Adrenal gland (tissue), 5 donors: ENCODE measurements around the gene DAP3.
"Not testable (repeated sequence)": the region's sequence is repeated elsewhere in the genome, so short reads cannot be mapped to it uniquely, and the experiment has no call there.

Source experiments
- CTCF ChIP-seq, 6 experiments: fragments of 450-650 bp in 4 of 6; fragments of 200-600 bp in 2 of 6; sonication (generic) in 1 of 6; IDR thresholded peaks; 1 replicate in 5 of 6; 2 replicates in 1 of 6; pipeline versions ENCODE4 v1.5.1 to v1.8.0; 2016 to 2021; ENCODE audit warnings: antibody characterized with exemption in 6 of 6, mild to moderate bottlenecking in 2 of 6, moderate library complexity in 1 of 6
- POLR2A ChIP-seq, 2 donors: fragments of 450-650 bp; IDR thresholded peaks; one replicate each; pipeline ENCODE4 v1.6.1; 2017; ENCODE audit warnings: antibody characterized with exemption in 2 of 2, mild to moderate bottlenecking in 2 of 2, moderate library complexity in 1 of 2
- donor health status: DM: no; HTN: no; CAD: no.

GRCh38 chr1:155687705-155688323 lies 1.1 kb upstream of the DAP3 start:
- TF ChIP-seq CTCF, POLR2A (IDR thresholded peaks at IDR 0.05): not testable (repeated sequence)
